Loucy (cell line): ENCODE measurements around the gene NAT14.

Experiments used
- H2AFZ ChIP-seq: fragments of 200-600 bp; sonication (generic); 2 replicates; pipeline ENCODE4 v1.6.0; 2016; ENCODE audit warnings: antibody characterized with exemption, mild to moderate bottlenecking, low read length, moderate library complexity
- H3F3A ChIP-seq: fragments of 200-600 bp; 2 replicates; pipeline ENCODE4 v1.6.0; 2016; ENCODE audit warnings: antibody characterized with exemption, low read depth, mild to moderate bottlenecking
- H3K27me3 ChIP-seq: fragments of 200-600 bp; sonication (generic); 2 replicates; pipeline ENCODE4 v1.6.1; 2014; ENCODE audit warnings: low read length, mild to moderate bottlenecking; ENCODE audit not compliant: insufficient read depth, poor library complexity, severe bottlenecking
- H3K36me3 ChIP-seq: fragments of 200-600 bp; sonication (generic); 2 replicates; pipeline ENCODE4 v1.6.1; 2016; ENCODE audit warnings: low read length; ENCODE audit not compliant: insufficient read depth
- H3K4me1 ChIP-seq: fragments of 200-600 bp; sonication (generic); 2 replicates; pipeline ENCODE4 v1.5.1; 2014; ENCODE audit warnings: low read length, mild to moderate bottlenecking; ENCODE audit not compliant: insufficient read depth, poor library complexity, severe bottlenecking
- H3K4me2 ChIP-seq: fragments of 200-600 bp; sonication (generic); 2 replicates; pipeline ENCODE4 v1.6.0; 2014; ENCODE audit warnings: antibody characterized with exemption, low read length, low read depth, mild to moderate bottlenecking; ENCODE audit not compliant: poor library complexity, severe bottlenecking
- H3K4me3 ChIP-seq: fragments of 200-600 bp; sonication (generic); 2 replicates; pipeline ENCODE4 v1.5.1; 2014; ENCODE audit warnings: low read length, mild to moderate bottlenecking, mixed read lengths; ENCODE audit not compliant: poor library complexity, severe bottlenecking
- H3K79me2 ChIP-seq: fragments of 200-600 bp; sonication (generic); 2 replicates; pipeline ENCODE4 v1.6.1; 2014; ENCODE audit warnings: low read length; ENCODE audit not compliant: insufficient read depth
- H3K9ac ChIP-seq: fragments of 200-600 bp; sonication (generic); 2 replicates; pipeline ENCODE4 v1.6.0; 2014; ENCODE audit warnings: mild to moderate bottlenecking, low read depth, low read length, moderate library complexity; ENCODE audit not compliant: poor library complexity, severe bottlenecking
- H3K9me2 ChIP-seq: fragments of 200-600 bp; sonication (generic); replicated peaks from 2 replicates; pipeline ENCODE4 v1.6.1; 2016; ENCODE audit warnings: low read depth, low read length, mixed read lengths
- H3K9me3 ChIP-seq: fragments of 200-600 bp; sonication (generic); 2 replicates; pipeline ENCODE4 v1.6.1; 2014; ENCODE audit warnings: mild to moderate bottlenecking, antibody characterized with exemption, low read length, low read depth; ENCODE audit not compliant: insufficient read depth
- H4K20me1 ChIP-seq: fragments of 200-600 bp; sonication (generic); 2 replicates; pipeline ENCODE4 v1.6.0; 2014; ENCODE audit warnings: antibody characterized with exemption, low read length, mild to moderate bottlenecking; ENCODE audit not compliant: insufficient read depth, poor library complexity, severe bottlenecking
- EZH2phosphoT487 ChIP-seq: fragments of 200-600 bp; IDR thresholded peaks from 2 replicates; pipeline ENCODE4 v1.6.1; 2018; ENCODE audit warnings: antibody characterized with exemption, mild to moderate bottlenecking, moderate library complexity, borderline replicate concordance
- TF ChIP-seq, protein P1 (sequence below): fragments of 200-600 bp; sonication (generic); conservative IDR thresholded peaks from 2 replicates; pipeline ENCODE4 v1.5.1; 2014; ENCODE audit warnings: mild to moderate bottlenecking, antibody characterized with exemption, low read length

NAT14 gene

DNA sequence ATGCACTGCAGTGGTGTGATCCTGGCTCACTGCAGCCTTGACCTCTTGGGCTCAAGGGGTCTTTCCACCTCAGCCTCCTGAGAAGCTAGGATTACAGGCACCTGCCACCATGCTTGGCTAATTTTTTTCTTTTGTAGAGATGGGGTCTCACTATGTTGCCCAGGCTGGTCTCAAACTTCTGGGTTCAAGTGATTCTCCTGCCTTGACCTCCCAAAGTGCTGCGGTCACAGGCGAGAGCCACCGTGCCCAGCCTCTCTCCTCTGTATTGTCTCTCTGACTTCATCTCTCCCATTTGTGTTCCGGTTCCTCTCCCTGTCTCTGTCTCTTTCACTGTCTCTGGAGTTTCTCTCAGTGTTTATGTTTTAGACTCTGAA, 18.8 kb upstream of the NAT14 start:
- Histone ChIP-seq H3K4me1 (peaks cover 6% of the 10 kb centered on the region), H3K9me3 (no peaks in the 10 kb centered on the region), H3K36me3 (no peaks in the 10 kb centered on the region), H4K20me1 (no peaks in the 10 kb centered on the region), H3K9me2 (no peaks in the 10 kb centered on the region), H3K4me2 (no peak overlapping the region), H2AFZ (no peak overlapping the region), H3K4me3 (no peak overlapping the region), H3K9ac (no peak overlapping the region), H3K79me2 (peaks cover 1% of the 10 kb centered on the region), H3K27me3 (peaks cover 1% of the 10 kb centered on the region), H3F3A (no peaks in the 10 kb centered on the region)
- no peak for TF ChIP-seq EZH2phosphoT487
- TF ChIP-seq, protein P1, sequence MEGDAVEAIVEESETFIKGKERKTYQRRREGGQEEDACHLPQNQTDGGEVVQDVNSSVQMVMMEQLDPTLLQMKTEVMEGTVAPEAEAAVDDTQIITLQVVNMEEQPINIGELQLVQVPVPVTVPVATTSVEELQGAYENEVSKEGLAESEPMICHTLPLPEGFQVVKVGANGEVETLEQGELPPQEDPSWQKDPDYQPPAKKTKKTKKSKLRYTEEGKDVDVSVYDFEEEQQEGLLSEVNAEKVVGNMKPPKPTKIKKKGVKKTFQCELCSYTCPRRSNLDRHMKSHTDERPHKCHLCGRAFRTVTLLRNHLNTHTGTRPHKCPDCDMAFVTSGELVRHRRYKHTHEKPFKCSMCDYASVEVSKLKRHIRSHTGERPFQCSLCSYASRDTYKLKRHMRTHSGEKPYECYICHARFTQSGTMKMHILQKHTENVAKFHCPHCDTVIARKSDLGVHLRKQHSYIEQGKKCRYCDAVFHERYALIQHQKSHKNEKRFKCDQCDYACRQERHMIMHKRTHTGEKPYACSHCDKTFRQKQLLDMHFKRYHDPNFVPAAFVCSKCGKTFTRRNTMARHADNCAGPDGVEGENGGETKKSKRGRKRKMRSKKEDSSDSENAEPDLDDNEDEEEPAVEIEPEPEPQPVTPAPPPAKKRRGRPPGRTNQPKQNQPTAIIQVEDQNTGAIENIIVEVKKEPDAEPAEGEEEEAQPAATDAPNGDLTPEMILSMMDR: no peak

- no peaks in the 10 kb centered on the region for H3F3A ChIP-seq
- TF ChIP-seq, protein P1: peak; percentile 98
- no peak for TF ChIP-seq EZH2phosphoT487
- no peaks in the 10 kb centered on the region for H3K27me3 ChIP-seq
- H3K79me2 ChIP-seq: no peaks in the 10 kb centered on the region
- no peaks in the 10 kb centered on the region for H4K20me1 ChIP-seq
- no peaks in the 10 kb centered on the region for H3K9me3 ChIP-seq
- no peaks in the 10 kb centered on the region for H3K9me2 ChIP-seq
- no peak overlapping the region for H3K9ac ChIP-seq
- peaks cover 2% of the 10 kb centered on the region for H3K4me1 ChIP-seq
- peak overlapping the region; percentile 77 for H2AFZ ChIP-seq
- H3K36me3 ChIP-seq: no peaks in the 10 kb centered on the region
- H3K4me3 ChIP-seq: no peak overlapping the region
- no peak overlapping the region for H3K4me2 ChIP-seq
These were observed 17.5 kb upstream of the NAT14 start for GRCh38 chr19:55467236-55468053.

DNA sequence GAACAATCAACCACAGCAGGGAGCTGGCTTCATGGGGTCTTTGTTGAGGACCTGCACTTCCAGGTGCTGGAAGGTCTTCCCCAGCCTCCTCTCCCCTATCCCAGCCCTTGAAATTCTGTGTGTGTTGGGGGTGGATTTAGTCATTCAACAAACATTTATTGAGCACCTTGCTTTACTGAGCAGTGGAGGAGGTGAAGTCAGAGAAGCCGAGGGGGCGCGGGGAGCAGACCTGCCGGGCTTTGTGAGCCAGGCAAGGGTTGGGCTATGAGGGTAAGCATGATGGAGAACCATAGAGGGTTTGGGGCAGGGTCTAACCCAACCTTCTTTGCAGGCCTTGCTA, 17.0 kb upstream of the NAT14 start:
- Histone ChIP-seq H3K9me2 (no peaks in the 10 kb centered on the region), H3F3A (no peaks in the 10 kb centered on the region), H3K4me3 (no peak overlapping the region), H3K4me1 (no peaks in the 10 kb centered on the region), H3K27me3 (no peaks in the 10 kb centered on the region), H2AFZ (peak overlapping the region; percentile 77), H3K36me3 (no peaks in the 10 kb centered on the region), H3K79me2 (no peaks in the 10 kb centered on the region), H3K9ac (no peak overlapping the region), H3K9me3 (no peaks in the 10 kb centered on the region), H3K4me2 (no peak overlapping the region), H4K20me1 (no peaks in the 10 kb centered on the region)
- no peak for TF ChIP-seq EZH2phosphoT487
- TF ChIP-seq, protein P1: peak; percentile 17; the same call in 1 of the 2 replicates
